NOMO-1 (cell line): ENCODE data around the gene PTPRN2.
"Not testable (repeated sequence)": the region's sequence is repeated elsewhere in the genome, so short reads cannot be mapped to it uniquely, and the experiment has no call there.

ENCODE experiments used
- DNase-seq, 2 experiments: peaks; one replicate each; lab custom pipeline; 2025; ENCODE audit not compliant: unreplicated experiment in 2 of 2; lab: John Stamatoyannopoulos, UW

The PTPRN2 gene

DNA sequence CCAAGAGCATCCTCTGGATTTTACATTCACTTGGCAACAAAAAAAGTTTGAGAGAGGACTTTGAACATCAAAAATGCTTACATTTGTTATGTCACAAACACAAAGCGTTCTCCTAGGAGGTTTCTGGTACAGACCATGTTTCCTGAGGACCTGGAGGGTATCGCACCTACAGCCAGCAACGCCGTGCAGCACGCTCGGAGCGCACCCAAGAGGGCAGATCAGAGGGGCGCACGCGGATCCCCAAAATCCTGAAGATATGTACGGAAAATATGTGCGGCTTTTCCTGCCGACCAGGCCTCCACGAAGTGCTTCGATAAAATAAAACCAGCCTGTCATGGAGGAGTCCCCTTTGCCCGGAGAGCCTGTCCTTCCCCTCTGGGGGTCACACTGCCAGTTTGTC, 796.0 kb downstream of the PTPRN2 start:
- DNase-seq, result no peak

DNA sequence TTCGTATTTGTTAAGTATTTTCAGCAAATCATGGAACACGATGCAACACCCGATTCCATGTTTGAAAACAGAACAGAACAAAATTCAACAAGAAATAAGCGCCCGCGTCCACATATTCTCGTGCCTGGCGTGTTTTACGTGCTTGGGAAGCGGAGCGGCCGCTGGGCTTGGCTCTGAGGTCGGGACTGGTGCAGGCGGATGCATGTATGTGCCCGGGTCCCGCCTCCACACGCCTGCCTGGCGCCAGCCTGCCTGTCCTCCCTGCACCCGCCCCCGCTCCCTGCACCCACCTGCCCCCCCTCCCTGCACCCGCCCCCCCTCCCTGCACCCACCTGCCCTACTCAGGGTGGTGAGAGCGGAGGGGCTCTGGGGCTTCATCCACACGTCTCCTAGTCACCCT, 796.4 kb downstream of the PTPRN2 start:
- no peak for DNase-seq

GRCh38 chr7:157789942-157790341, 797.7 kb downstream of the PTPRN2 start:
- no peak for DNase-seq

DNA sequence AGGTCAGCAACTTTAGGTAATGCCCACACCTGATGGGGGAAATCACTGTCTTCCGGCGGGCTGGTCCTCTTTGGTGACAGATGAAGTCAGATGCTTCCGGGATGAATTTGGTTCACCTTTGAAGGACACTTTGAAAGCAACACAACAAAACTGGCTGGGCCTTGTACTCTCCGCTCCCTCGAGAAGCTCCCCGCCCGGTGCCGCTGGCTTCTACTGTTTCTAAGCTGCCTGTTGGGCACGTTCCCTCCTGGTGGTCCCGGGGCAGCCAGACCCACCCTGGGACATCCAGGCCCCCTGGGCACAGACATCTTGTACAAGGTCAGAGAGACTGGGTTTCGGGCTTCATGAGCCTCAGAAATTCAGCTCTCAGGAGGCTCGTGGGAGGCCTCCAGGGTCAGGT, 798.5 kb downstream of the PTPRN2 start:
- no peak for DNase-seq

DNA sequence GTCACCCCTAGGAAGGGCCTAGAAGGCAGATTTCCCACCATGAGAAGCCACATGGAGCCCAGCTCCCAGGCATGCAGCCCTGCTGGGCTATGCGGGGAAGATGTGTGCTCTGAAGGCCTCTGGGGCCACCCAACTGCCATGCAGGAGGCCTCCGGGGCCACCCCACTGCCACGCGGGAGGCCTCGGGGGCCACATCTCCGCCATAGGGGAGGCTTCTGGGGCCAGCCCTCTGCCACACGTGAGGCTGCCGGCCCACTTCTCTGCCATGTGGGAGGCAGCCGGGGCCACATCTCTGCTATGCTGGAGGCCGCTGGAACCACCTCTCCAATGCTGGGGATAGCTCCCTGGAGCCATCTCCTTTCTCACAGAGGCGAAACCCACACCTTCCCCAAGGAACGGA, 799.0 kb downstream of the PTPRN2 start:
- DNase-seq, result no peak

DNA sequence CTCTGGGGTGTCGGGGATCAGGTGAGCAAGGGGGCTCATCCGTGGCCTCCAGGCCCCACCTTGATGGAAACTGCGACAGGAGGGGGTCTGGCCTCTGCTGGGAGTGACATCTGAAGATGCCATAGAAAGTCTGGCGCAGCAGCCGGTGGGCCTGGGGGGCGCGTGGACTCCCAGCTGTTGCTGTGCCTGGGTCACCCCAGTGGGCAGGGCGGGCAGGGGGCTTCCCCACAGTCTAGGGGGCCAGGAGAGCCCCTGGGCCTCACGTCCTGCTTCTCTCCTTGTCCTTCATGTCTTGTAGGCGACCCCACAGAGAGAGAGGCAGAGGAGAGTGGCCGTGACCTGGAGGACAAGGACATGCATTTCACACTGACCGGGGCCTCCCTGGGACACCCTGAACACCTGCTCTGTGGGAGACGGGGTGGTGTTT, 800.3 kb downstream of the PTPRN2 start:
- no peak for DNase-seq

GRCh38 chr7:157786375-157787274, 801.0 kb downstream of the PTPRN2 start:
- DNase-seq, result no peak

DNA sequence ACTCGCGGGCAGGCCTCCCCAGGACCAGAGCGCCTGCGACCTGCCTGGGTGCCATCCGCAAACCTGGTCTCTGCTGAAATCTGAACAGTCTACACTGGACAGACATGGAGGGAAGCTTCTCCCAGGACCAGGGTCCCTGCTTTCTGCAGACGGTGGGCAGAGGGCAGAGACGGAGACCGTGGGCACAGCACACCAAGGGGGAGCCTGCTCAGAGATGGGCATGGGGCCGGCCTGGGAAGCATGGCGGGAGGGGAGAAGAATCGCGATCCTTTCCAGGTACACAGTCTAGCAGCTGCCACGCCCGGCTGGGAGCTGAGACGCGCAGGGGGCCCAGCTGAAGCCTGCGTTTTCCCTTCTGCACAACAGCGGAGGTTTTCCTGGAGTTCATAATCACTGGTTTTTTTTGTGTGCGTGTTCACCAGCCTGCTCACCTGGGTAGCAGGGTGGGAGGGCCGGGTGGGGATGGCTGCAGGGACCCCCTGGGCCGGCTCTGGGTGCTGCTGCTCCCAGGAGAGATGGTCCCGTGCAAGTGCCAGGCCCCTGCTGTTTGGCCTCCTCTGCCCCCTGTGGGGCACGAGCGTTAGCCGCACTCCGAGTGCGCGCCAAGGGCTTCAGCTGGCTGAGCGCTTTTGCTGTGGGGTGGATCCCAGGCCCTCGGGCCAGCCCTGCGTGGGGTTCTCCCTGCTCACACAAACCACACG, 802.0 kb downstream of the PTPRN2 start:
- DNase-seq, result no peak

- no peak for DNase-seq
Measured at GRCh38 chr7:157784979-157785441, 802.6 kb downstream of the PTPRN2 start.

- DNase-seq, result no peak
Measured at GRCh38 chr7:157784041-157784835, 803.4 kb downstream of the PTPRN2 start.

GRCh38 chr7:157782041-157782440, 805.6 kb downstream of the PTPRN2 start:
- no peak for DNase-seq

DNA sequence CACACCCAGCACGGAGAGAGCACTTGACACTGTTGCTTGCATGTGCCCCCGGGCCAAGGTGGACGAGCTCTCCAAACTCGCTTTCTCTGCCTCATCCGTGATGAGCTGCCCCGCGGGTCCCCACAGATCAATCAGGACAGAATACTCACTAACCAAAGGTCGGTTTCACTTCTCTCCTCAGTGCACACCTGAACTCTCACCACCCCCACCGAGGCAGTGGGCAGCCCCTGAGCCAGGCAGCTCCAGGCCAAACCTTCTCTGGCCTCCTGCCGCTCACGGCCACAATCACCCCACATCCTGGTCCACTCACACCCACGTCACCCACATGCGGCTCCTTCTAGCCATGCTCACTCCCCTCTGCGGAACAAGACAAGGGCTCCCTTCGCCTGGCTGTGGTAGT, 806.9 kb downstream of the PTPRN2 start:
- no peak for DNase-seq

GRCh38 chr7:157780312-157780711, 807.3 kb downstream of the PTPRN2 start:
- DNase-seq, result no peak

GRCh38 chr7:157779206-157779605, 808.4 kb downstream of the PTPRN2 start:
- DNase-seq, result no peak

DNA sequence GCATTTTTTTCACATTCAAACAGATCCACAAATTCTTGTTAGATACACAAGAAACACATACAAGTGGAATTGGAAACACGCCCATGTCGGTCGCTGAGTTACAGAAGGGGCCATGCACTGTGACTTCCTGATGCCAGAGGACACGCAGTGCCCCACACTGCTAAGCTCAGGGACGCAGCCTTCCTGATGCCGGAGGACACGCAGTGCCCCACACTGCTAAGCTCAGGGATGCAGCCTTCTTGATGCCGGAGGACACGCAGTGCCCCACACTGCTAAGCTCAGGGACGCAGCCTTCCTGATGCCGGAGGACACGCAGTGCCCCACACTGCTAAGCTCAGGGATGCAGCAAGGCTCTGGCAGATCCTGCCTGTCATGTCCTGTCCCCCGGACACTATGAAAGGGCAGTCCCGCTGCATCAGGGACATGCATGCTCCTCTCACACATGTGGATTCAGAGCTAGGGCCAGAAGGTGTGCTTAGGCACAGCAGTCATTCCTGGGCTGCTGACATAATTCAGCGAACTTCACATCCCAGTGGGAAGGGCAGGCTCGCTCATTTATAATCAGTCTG, 810.3 kb downstream of the PTPRN2 start:
- not testable (repeated sequence) for DNase-seq

DNA sequence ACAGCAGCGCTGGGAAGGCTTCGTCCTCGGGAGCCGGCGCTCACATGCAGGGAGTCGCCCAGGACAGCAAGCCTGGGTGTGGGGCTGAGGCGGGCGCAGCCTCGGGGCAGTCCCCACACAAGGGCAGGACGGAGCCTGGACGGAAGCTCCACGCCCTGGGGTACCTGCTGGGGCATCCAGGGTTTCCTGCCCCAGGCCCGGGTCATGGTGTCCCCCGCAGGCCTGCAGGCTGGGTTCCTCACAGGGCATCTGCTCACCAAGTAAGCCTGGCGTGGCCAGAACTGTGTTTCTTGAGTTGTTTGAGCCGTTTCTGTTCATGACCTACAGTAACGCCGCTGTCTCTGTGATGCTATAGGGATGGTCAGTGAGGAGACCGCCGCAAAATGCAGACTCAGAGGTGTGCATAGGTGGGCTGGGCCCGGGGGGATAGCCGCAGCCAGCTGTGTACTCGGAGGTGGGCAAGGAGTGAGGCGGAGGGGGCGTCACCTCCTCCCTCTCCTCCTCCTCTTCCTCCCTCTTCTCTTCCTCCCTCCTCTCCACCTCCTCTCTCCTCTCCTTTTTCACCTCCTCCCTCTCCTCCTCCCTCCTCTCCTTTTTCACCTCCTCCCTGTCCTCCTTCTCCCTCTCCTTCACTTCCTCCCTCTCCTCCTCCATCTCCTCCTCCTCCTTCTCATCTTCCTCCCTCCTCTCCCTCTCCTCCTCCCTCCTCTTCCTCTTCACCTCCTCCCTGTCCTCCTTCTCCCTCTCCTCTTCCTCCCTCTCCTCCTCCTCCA, 811.9 kb downstream of the PTPRN2 start:
- no peak for DNase-seq

GRCh38 chr7:157775021-157775559, 812.5 kb downstream of the PTPRN2 start:
- no peak for DNase-seq

DNA sequence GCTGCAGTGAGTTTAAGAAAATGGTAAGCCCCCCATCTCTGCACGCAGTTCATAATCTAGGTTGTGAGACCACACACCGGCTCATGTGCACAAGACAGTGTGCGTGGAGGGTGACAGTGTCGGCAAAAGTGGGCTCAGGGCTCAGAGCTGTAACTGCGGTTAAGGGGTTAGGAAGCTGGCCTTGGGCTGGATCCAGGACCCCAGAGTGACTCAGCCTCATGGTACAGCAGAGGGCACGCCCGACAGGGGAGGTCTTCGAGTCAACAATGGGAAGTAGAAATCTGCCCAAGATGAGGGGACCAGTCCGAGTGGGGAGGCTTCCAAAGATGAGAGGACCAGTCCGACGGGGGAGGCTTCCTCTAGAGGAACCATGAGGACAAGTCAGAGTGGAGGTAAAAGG, 813.1 kb downstream of the PTPRN2 start:
- no peak for DNase-seq

- no peak for DNase-seq
Measured at GRCh38 chr7:157773361-157773760, 814.3 kb downstream of the PTPRN2 start.
